K562 (cell line): Measurements from ENCODE around the gene THADA. TPM values are rescaled to one million over a fixed set of nuclear protein-coding genes. Genes with fewer than 3 reads are reported as not detected.

ENCODE experiments used
- ATAC-seq: fragments of 200-7000 bp; cut with Tn5 transposase; 3 replicates; pipeline ENCODE4 v1.9.1; 2020; ENCODE audit warnings: moderate library complexity
- Bru-seq: library from RNA; stranded (reverse); fragments of 400-500 nt; gene quantifications from one replicate; lab custom pipeline; 2021; lab: Mats Ljungman, UMichigan
- BruChase-seq, 2 experiments: library from RNA; stranded (reverse); fragments of 400-500 nt; gene quantifications; one replicate each; lab custom pipeline; 2021; lab: Mats Ljungman, UMichigan
- BruUV-seq: library from RNA; stranded (reverse); fragments of 400-500 nt; replicated peaks from 2 replicates; lab custom pipeline; 2021; lab: Mats Ljungman, UMichigan
- CTCF ChIA-PET: fragments of 300-600 bp; formaldehyde crosslinking; extraction: SDS; loops from one replicate; lab custom pipeline; 2021; ENCODE audit warnings: low intra/inter-chr PET ratio; lab: Yijun Ruan, JAX
- POLR2A ChIA-PET: fragments of 300-600, 350-650 bp; sonication (Branson Sonifier 250); formaldehyde crosslinking; extraction: SDS; loops from one replicate; lab custom pipeline; 2021; ENCODE audit warnings: antibody characterized with exemption, inconsistent platforms; lab: Yijun Ruan, JAX
- DNase-seq, 4 experiments: peaks; one replicate each; pipeline versions ENCODE4 v3.0.0 to v3.0.0-alpha.2; 2011 to 2018; ENCODE audit warnings: low spot score in 3 of 4, mixed read lengths in 3 of 4; ENCODE audit errors: extremely low read depth in 1 of 4
- FAIRE-seq: peaks from 2 replicates; lab custom pipeline; 2011; peaks lifted over from hg19 to GRCh38; lab: Jason Lieb, UNC
- H2AFZ ChIP-seq: 2 replicates; pipeline ENCODE4 v1.6.0; 2011; ENCODE audit warnings: low read depth, low read length, control low read depth, inconsistent platforms
- H3K27ac ChIP-seq: fragments of 200-600 bp; 3 replicates; pipeline ENCODE4 v1.8.0; 2011; ENCODE audit warnings: low read depth, mild to moderate bottlenecking, control low read depth, inconsistent platforms, low read length, moderate library complexity, mixed read lengths; ENCODE audit errors: extremely low read depth
- H3K27me3 ChIP-seq, 2 experiments: fragments of 300-600 bp in 1 of 2; 2 replicates in 1 of 2; 3 replicates in 1 of 2; pipeline versions ENCODE4 v1.6.0 to v1.8.0; 2011; ENCODE audit warnings: inconsistent platforms in 2 of 2, low read length in 2 of 2, mild to moderate bottlenecking in 1 of 2, mixed read lengths in 1 of 2, moderate library complexity in 1 of 2; ENCODE audit not compliant: control insufficient read depth in 2 of 2, insufficient read depth in 2 of 2
- H3K36me3 ChIP-seq: fragments of 300-600 bp; 3 replicates; pipeline ENCODE4 v1.8.0; 2011; ENCODE audit warnings: mild to moderate bottlenecking, low read length, inconsistent platforms; ENCODE audit not compliant: control insufficient read depth, insufficient read depth
- H3K4me1 ChIP-seq, 2 experiments: fragments of 200-600 bp in 1 of 2; replicated peaks in 1 of 2; 2 replicates in 1 of 2; 3 replicates in 1 of 2; pipeline versions ENCODE4 v1.5.1 to v1.8.0; 2011; ENCODE audit warnings: inconsistent platforms in 2 of 2, low read length in 2 of 2, mild to moderate bottlenecking in 1 of 2, mixed read lengths in 1 of 2, moderate library complexity in 1 of 2; ENCODE audit not compliant: control insufficient read depth in 2 of 2, insufficient read depth in 2 of 2
- H3K4me2 ChIP-seq: 2 replicates; pipeline ENCODE4 v1.6.1; 2011; ENCODE audit warnings: low read length, control low read depth, inconsistent platforms, mixed read lengths; ENCODE audit not compliant: insufficient read depth
- H3K4me3 ChIP-seq: fragments of 200-600 bp; sonication (generic), shearing (Covaris generic); 2 replicates; pipeline ENCODE4 v1.5.1; 2016; ENCODE audit warnings: control low read depth, inconsistent platforms
- H3K79me2 ChIP-seq: fragments of 200-600 bp; 3 replicates; pipeline ENCODE4 v1.8.0; 2011; ENCODE audit warnings: low read length, inconsistent platforms; ENCODE audit not compliant: control insufficient read depth, insufficient read depth
- H3K9ac ChIP-seq, 2 experiments: 2 replicates each; pipeline versions ENCODE4 v1.6.0 to v1.6.1; 2011; ENCODE audit warnings: low read depth in 2 of 2, low read length in 2 of 2, control low read depth in 1 of 2, inconsistent platforms in 1 of 2, mild to moderate bottlenecking in 1 of 2, mixed read lengths in 1 of 2; ENCODE audit not compliant: insufficient read depth in 1 of 2
- H3K9me1 ChIP-seq: one replicate; pipeline ENCODE4 v1.6.0; 2011; ENCODE audit warnings: inconsistent platforms, mild to moderate bottlenecking, low read length, moderate library complexity; ENCODE audit not compliant: control insufficient read depth, insufficient read depth
- H3K9me3 ChIP-seq: replicated peaks from 2 replicates; pipeline ENCODE4 v1.5.1; 2011; ENCODE audit warnings: low read depth, low read length, inconsistent platforms; ENCODE audit not compliant: control insufficient read depth, insufficient read depth
- H4K20me1 ChIP-seq: replicated peaks from 2 replicates; pipeline ENCODE4 v1.6.1; 2011; ENCODE audit warnings: low read length, inconsistent platforms, mixed read lengths; ENCODE audit not compliant: control insufficient read depth, insufficient read depth
- MYNN ChIP-seq, 2 experiments: sonication (generic); formaldehyde crosslinking in 1 of 2; IDR thresholded peaks; 2 replicates each; pipeline versions ENCODE4 v1.5.0 to v1.6.1; 2016 to 2020; ENCODE audit warnings: antibody characterized with exemption in 1 of 2, missing genetic modification reagents in 1 of 2
- POLR2H ChIP-seq: IDR thresholded peaks from 2 replicates; pipeline ENCODE4 v1.6.1; 2016; ENCODE audit warnings: missing genetic modification characterization, low read depth, mild to moderate bottlenecking, control low read depth, missing compliant biosample characterization, moderate library complexity
- SRSF7 ChIP-seq: fragments of 200-400 bp; formaldehyde crosslinking; optimal IDR thresholded peaks from 2 replicates; pipeline ENCODE3; 2017; ENCODE audit warnings: mild to moderate bottlenecking, low read depth, low read length
- TCFL5 ChIP-seq: fragments of 250-450 bp; sonication (Bioruptor Pico); conservative IDR thresholded peaks from 2 replicates; pipeline ENCODE4 v1.6.1; 2021; ENCODE audit warnings: mild to moderate bottlenecking, moderate library complexity, matching md5 sums
- TFE3 ChIP-seq: fragments of 450-650 bp; formaldehyde crosslinking; IDR thresholded peaks from 2 replicates; pipeline ENCODE4 v1.4.0; 2020; ENCODE audit warnings: mild to moderate bottlenecking, mixed read lengths
- VEZF1 ChIP-seq: fragments of 200-800 bp; sonication (Bioruptor generic); IDR thresholded peaks from 2 replicates; pipeline ENCODE4 v1.6.1; 2017; ENCODE audit warnings: missing genetic modification characterization, missing compliant biosample characterization
- ZBTB5 ChIP-seq: fragments of 450-650 bp; IDR thresholded peaks from 2 replicates; pipeline ENCODE4 v1.6.1; 2017; ENCODE audit warnings: antibody characterized with exemption
- WGBS: fragments of 100-300 bp; shearing (Covaris generic); methylation state at CpG from one replicate; pipeline ENCODE4 v1.1.6; 2016; ENCODE audit warnings: low coverage, mixed read lengths; ENCODE audit not compliant: insufficient coverage; ENCODE audit errors: missing lambda C conversion rate; 5-methylcytosine and 5-hydroxymethylcytosine counted together
- in situ Hi-C: fragments of 300-500 bp; cut with MboI; formaldehyde crosslinking; loops from 4 replicates; pipeline ENCODE4 v1.15.0; 2018; ENCODE audit warnings: inconsistent platforms, mixed read lengths
- intact Hi-C: fragments of 100-400 bp; cut with micrococcal nuclease; formaldehyde crosslinking; loops from 2 replicates; pipeline ENCODE4 v1.14.2; 2022
- long read RNA-seq, 3 experiments: library from polyadenylated mRNA in 2 of 3; library from RNA in 1 of 3; unstranded in 2 of 3; stranded (forward) in 1 of 3; transcript quantifications; one replicate each; pipeline ENCODE4 v2.0.0, GENCODE V29; 2019 to 2022
- polyA minus RNA-seq, 3 experiments: library from RNA; depleted of rRNA, polyadenylated mRNA; stranded (reverse); fragments of >200 nt; gene quantifications; 2 replicates each; pipeline ENCODE4 v1.2.3, GENCODE V29; 2011
- polyA plus RNA-seq, 8 experiments: library from polyadenylated mRNA; depleted of rRNA in 4 of 8; stranded (reverse) in 5 of 8; unstranded in 3 of 8; fragments of >200 nt; fragmentation: Nextera tagmentation in 2 of 8; fragmentation: Illumina TruSeq in 1 of 8; extraction: Ambion mirVana in 2 of 8; extraction: Trizol in 1 of 8; gene quantifications; 2 replicates each; pipeline versions ENCODE4 v1.2.1 to v1.2.3, GENCODE V29; 2011 to 2014; ENCODE audit warnings: inconsistent platforms in 1 of 8, missing spikeins in 1 of 8
- total RNA-seq, 7 experiments: library from RNA; depleted of rRNA in 6 of 7; stranded (reverse); fragments of >200 nt in 6 of 7; fragmentation: Illumina TruSeq in 2 of 7; extraction: Trizol in 2 of 7; gene quantifications; 2 replicates each; pipeline versions ENCODE4 v1.2.1 to v1.2.3, GENCODE V29; 2011 to 2021; ENCODE audit warnings: low replicate concordance in 1 of 7

Gene THADA
- 46.5 and 111 TPM in 2 replicates for total RNA-seq (2011; cell fraction: chromatin; rRNA removed; ENCODE audit: low replicate concordance)
- 30.5 and 38.3 TPM in 2 replicates for total RNA-seq (2011; cell fraction: nucleolus; rRNA removed)
- total RNA-seq (2011; cell fraction: nucleoplasm; rRNA removed), result 41.1 and 59.6 TPM in 2 replicates
- 31.9 and 33.9 TPM in 2 replicates for total RNA-seq (2014; rRNA removed)
- 34.4 and 34.7 TPM in 2 replicates for total RNA-seq (2014; rRNA removed; fragmentation: Illumina TruSeq; extraction: Trizol)
- 28.5 and 34.0 TPM in 2 replicates for total RNA-seq (2015; rRNA removed; fragmentation: Illumina TruSeq; extraction: Trizol)
- 33.6 and 34.0 TPM in 2 replicates for total RNA-seq (2021)
- polyA plus RNA-seq (2011; rRNA removed), result 18.7 and 21.9 TPM in 2 replicates
- polyA plus RNA-seq (2011; cell fraction: cytosol; rRNA removed), result 19.1 and 20.0 TPM in 2 replicates
- polyA plus RNA-seq (2011; cell fraction: nucleus; rRNA removed), result 49.1 and 65.8 TPM in 2 replicates
- 18.4 and 28.4 TPM in 2 replicates for polyA plus RNA-seq (2012)
- 28.4 and 31.9 TPM in 2 replicates for polyA plus RNA-seq (2014; fragmentation: Illumina TruSeq; extraction: Trizol)
- 10 to 100 TPM; 17.8 to 29.6 TPM for polyA plus RNA-seq (2014; fragmentation: Nextera tagmentation; extraction: Ambion mirVana)
- polyA plus RNA-seq (2014; rRNA removed), result 15.9 and 25.1 TPM in 2 replicates
- polyA minus RNA-seq (2011; rRNA and poly(A)+ RNA removed), result 64.9 and 80.5 TPM in 2 replicates
- polyA minus RNA-seq (2011; cell fraction: cytosol; rRNA and poly(A)+ RNA removed), result 32.6 and 32.9 TPM in 2 replicates
- 44.0 and 57.8 TPM in 2 replicates for polyA minus RNA-seq (2011; cell fraction: nucleus; rRNA and poly(A)+ RNA removed)
- Bru-seq, nascent RNA, result percentile 67 among the genes with signal in this experiment
- percentile 62 among the genes with signal in this experiment for BruChase-seq, experiment 1, labeled RNA remaining after a 2-hour chase
- BruChase-seq, experiment 2, labeled RNA remaining after a 6-hour chase, result percentile 58 among the genes with signal in this experiment
- long read RNA-seq, experiment 1, partial matches to known transcripts, result 34 of 57 reads
- long read RNA-seq, experiment 1, other reads (novel, unspliced or antisense), result 22 of 57 reads
- long read RNA-seq, experiment 2, partial matches to known transcripts, result 20 of 39 reads
- long read RNA-seq, experiment 2, other reads (novel, unspliced or antisense), result 19 of 39 reads
- long read RNA-seq, experiment 3, partial matches to known transcripts, result 3 of 8 reads
- long read RNA-seq, experiment 3, other reads (novel, unspliced or antisense), result 5 of 8 reads

- intact Hi-C loops (no loop called here), in situ Hi-C loops (no loop called here)
- Histone ChIP-seq H4K20me1 (no peaks in the 10 kb centered on the region), H3K27me3 (no peaks in the 10 kb centered on the region), H2AFZ (peak within 1 kb of the TSS; percentile 89), H3K9me3 (no peaks in the 10 kb centered on the region), H3K79me2 (peaks cover 32% of the 10 kb centered on the region), H3K4me2 (peak within 1 kb of the TSS; percentile 93), H3K9ac (peak within 1 kb of the TSS; percentile 96 to 99), H3K4me3 (peak within 1 kb of the TSS; percentile 58), H3K9me1 (no peaks in the 10 kb centered on the region), H3K27ac (peak within 1 kb of the TSS; percentile 99), H3K36me3 (peaks cover 20% of the 10 kb centered on the region; the same call in 1 of the 3 replicates), H3K4me1 (peaks cover 4 to 10% of the 10 kb centered on the region in 2 experiments; a peak in 1 of 5 replicates)
- POLR2A ChIA-PET, result interaction anchor here (0.6 to 1.7 kb wide), 13 partner anchors 8 to 284 kb away, joined by 3 to 8 read pairs (median 4); partner anchors contain the start of gene PLEKHH2
- BruUV-seq, result TSS peak; percentile 74
- peak; percentile 98 for ATAC-seq
- FAIRE-seq, result peak; percentile 98
- WGBS, result 0% methylated on average over 48 of the region's 52 CpGs
- peak; percentile 96 to 99 (median 98) for DNase-seq
- CTCF ChIA-PET, result interaction anchor here (1.3 kb wide), 1 partner anchor 13 kb away, joined by 13 read pairs; no protein-coding TSS in a partner anchor
- no peak for TF ChIP-seq ZBTB5
- TF ChIP-seq SRSF7, result no peak
- peak; percentile 67; the same call in 1 of the 2 replicates for TF ChIP-seq MYNN (IDR thresholded peaks at IDR 0.05)
- TF ChIP-seq MYNN (CRISPR knock-in tag; IDR thresholded peaks at IDR 0.05), result no peak
- peak; percentile 97 for TF ChIP-seq POLR2H (tag)
- TF ChIP-seq TFE3 (CRISPR knock-in tag), result no peak
- peak; percentile 92 for TF ChIP-seq VEZF1
- TF ChIP-seq TCFL5, result no peak
Observed at GRCh38 chr2:43595603-43596412, at the start of gene THADA. THADA (minus strand) TSS chr2:43596038; CDS start chr2:43592392, 3,646 bp downstream.
